GM18502 (cell line): ENCODE results near the gene CMC2.
A peak's percentile ranks its signal among the peaks of the same experiment; 100 is the strongest.

ENCODE experiments used
- ATAC-seq: cut with Tn5 transposase; IDR thresholded peaks from one replicate; pipeline ENCODE4 v1.9.1; 2021; ENCODE audit warnings: mild to moderate bottlenecking; ENCODE audit not compliant: unreplicated experiment, poor library complexity

CMC2 gene

GRCh38 chr16:81006813-81007695 lies at the start of gene CMC2, which contains the start of gene CENPN:
CMC2 (minus strand) TSS chr16:81006885; CDS start chr16:80997394, 9,491 bp downstream.
CENPN (plus strand) TSS chr16:81007214; CDS start chr16:81011940, 4,726 bp downstream.
- ATAC-seq: peak; percentile 89

- no peak for ATAC-seq
Observed at GRCh38 chr16:81053761-81054160, 47.1 kb upstream of the CMC2 start.

- ATAC-seq: no peak
Observed at GRCh38 chr16:81042821-81043220, 36.1 kb upstream of the CMC2 start.

GRCh38 chr16:81041696-81042095 lies 35.0 kb upstream of the CMC2 start:
- no peak for ATAC-seq

- ATAC-seq: no peak
Observed at GRCh38 chr16:81040842-81041241, 34.2 kb upstream of the CMC2 start.

GRCh38 chr16:81040131-81040530 lies 33.4 kb upstream of the CMC2 start:
- ATAC-seq: no peak

GRCh38 chr16:81036751-81037350 lies 30.2 kb upstream of the CMC2 start:
- ATAC-seq: no peak

- peak; percentile 63 for ATAC-seq
Observed at GRCh38 chr16:81035975-81036750, 29.5 kb upstream of the CMC2 start.

- peak; percentile 89 for ATAC-seq
Observed at GRCh38 chr16:81035398-81035974, 28.8 kb upstream of the CMC2 start, which contains the start of gene ATMIN. ATMIN (plus strand) TSS chr16:81035842; CDS start chr16:81035871, 29 bp downstream.

GRCh38 chr16:81029930-81030604 lies 23.4 kb upstream of the CMC2 start:
- ATAC-seq: no peak

- ATAC-seq: no peak
Observed at GRCh38 chr16:81026429-81026828, 19.7 kb upstream of the CMC2 start.

GRCh38 chr16:81018496-81018895 lies 11.8 kb upstream of the CMC2 start:
- ATAC-seq: no peak

GRCh38 chr16:81014672-81015071 lies 8.0 kb upstream of the CMC2 start:
- no peak for ATAC-seq

- ATAC-seq: no peak
Observed at GRCh38 chr16:81012974-81013373, 6.3 kb upstream of the CMC2 start.

- no peak for ATAC-seq
Observed at GRCh38 chr16:81008505-81008789, 1.8 kb upstream of the CMC2 start.

GRCh38 chr16:81006211-81006812 lies 373 bp downstream of the CMC2 start:
- peak; percentile 41 for ATAC-seq

GRCh38 chr16:81005610-81006161 lies 999 bp downstream of the CMC2 start:
- ATAC-seq: no peak

GRCh38 chr16:81004646-81005353 lies 1.9 kb downstream of the CMC2 start:
- no peak for ATAC-seq
